ENCODE results near the gene SLC25A42. TPM values are rescaled to one million over a fixed set of nuclear protein-coding genes. Genes with fewer than 3 reads are reported as not detected.

SLC25A42 gene
- total RNA-seq, 4 donors from 2014 or later, result 4.1 to 17.3 (median 8.1) TPM

GRCh38 chr19:19137556-19138108 lies 73.8 kb downstream of the SLC25A42 start:
- TF ChIP-seq CTCF (IDR thresholded peaks at IDR 0.05; ENCODE audit: low read depth), result no peak

DNA sequence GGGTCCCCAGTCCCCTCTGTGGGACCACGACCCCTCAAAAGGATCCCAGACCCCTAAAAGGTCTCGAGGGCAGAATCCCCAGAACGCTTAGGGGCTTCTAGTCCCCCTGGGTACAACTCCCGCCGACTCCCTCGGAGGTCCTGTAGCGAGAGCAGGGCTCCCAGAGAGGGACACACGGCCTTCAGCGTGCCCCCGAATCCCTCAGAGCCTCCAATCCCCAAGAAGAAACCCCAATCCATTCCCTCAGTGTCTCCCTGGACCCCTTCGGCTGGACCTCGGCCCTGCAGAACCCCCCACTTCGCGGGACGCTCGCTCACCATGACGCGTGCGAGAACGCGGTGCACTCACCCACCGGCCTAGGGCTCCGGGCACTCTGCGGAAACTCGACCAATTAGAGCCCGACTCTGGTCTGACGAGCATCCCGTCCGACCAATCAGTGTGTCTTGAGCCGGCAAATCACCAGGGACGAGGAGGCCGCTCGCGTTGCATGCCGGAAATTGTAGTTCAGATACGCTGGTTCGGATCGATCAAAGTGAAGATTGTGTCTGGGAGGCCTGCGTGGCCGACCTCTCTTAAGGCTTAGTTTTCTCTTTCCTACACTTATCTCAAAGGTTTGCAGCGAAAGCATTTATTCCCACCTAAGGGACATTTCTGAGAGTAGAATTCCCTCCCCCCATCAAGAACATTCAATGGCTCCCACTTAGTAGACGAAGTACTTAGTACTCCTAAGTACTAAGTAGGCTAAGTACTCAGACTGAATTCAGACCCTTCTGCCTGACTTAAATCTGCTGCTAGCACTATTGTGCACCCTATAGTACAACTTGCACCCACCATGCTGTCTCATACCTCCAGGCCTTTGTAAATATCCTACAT lies 74.6 kb downstream of the SLC25A42 start, which contains the start of gene TMEM161A:
Gene TMEM161A, minus strand, starts transcription at position 370 of the 873 bp plus-strand sequence. Its CDS starts 50 bp downstream, at position 320.
- TF ChIP-seq CTCF (IDR thresholded peaks at IDR 0.05; ENCODE audit: low read depth), result no peak

GRCh38 chr19:19139876-19140229 lies 76.1 kb downstream of the SLC25A42 start:
- no peak for TF ChIP-seq CTCF (IDR thresholded peaks at IDR 0.05; ENCODE audit: low read depth)

- TF ChIP-seq CTCF (IDR thresholded peaks at IDR 0.05; ENCODE audit: low read depth), result no peak
These were observed 76.7 kb downstream of the SLC25A42 start for GRCh38 chr19:19140476-19140875.

GRCh38 chr19:19142347-19142746 lies 78.6 kb downstream of the SLC25A42 start:
- TF ChIP-seq CTCF (IDR thresholded peaks at IDR 0.05; ENCODE audit: low read depth), result no peak

DNA sequence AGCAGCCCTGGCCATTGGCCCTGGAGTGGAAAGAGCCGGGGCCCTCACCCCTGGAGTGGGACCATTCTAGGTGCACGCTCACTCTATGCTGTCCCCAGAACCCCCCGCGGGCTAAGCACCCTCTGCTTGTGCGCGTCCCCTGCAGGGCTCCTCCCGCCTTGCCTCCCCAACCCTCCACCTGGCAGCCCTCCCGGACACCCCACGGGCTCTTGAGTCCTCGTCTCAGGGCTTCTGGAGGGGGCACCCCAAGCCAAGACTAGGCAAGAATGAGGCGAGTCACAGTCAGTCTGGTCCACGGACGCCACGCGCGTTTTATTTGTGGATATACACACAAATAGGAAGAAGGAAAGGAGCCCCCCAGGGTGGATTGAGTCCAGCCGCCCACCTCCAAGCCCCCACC lies 81.5 kb downstream of the SLC25A42 start:
- no peak for TF ChIP-seq CTCF (IDR thresholded peaks at IDR 0.05; ENCODE audit: low read depth)
